ENCODE results near the gene IGFALS.

DNA sequence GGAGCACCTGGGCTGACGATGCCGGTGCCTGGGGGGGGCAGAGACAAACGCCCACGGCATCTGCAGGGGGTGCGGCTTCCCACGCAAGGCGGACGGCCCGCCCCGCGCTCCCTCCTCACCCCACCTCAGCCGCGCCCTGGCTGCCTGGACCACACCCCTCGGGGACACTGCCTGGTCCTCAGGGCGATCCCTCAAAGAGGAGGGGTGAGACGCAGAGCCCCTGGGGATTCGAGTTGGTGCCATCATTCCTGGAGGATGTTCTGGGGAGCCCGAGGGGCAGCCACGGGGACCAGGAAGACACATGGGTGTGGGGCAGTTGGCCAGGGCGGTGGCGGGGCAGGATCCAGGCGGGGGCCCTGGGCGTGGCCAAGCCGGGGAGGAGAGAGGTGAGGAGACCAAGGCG is 3.9 kb downstream of the IGFALS start:
- TF ChIP-seq, protein P1, sequence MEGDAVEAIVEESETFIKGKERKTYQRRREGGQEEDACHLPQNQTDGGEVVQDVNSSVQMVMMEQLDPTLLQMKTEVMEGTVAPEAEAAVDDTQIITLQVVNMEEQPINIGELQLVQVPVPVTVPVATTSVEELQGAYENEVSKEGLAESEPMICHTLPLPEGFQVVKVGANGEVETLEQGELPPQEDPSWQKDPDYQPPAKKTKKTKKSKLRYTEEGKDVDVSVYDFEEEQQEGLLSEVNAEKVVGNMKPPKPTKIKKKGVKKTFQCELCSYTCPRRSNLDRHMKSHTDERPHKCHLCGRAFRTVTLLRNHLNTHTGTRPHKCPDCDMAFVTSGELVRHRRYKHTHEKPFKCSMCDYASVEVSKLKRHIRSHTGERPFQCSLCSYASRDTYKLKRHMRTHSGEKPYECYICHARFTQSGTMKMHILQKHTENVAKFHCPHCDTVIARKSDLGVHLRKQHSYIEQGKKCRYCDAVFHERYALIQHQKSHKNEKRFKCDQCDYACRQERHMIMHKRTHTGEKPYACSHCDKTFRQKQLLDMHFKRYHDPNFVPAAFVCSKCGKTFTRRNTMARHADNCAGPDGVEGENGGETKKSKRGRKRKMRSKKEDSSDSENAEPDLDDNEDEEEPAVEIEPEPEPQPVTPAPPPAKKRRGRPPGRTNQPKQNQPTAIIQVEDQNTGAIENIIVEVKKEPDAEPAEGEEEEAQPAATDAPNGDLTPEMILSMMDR (IDR thresholded peaks at IDR 0.05): no peak
- no peak for TF ChIP-seq POLR2A (IDR thresholded peaks at IDR 0.05)

Measured in heart left ventricle (tissue), 13 donors.